HG02642 (cell line): ENCODE data around the gene SPEN.

Experiments
- ATAC-seq: cut with Tn5 transposase; IDR thresholded peaks from one replicate; pipeline ENCODE4 v1.9.1; 2021; ENCODE audit warnings: mild to moderate bottlenecking; ENCODE audit not compliant: unreplicated experiment, poor library complexity

The SPEN gene

GRCh38 chr1:15931884-15932283 is 84.4 kb downstream of the SPEN start:
- no peak for ATAC-seq

- ATAC-seq = no peak
Measured at GRCh38 chr1:15932612-15933011, 85.1 kb downstream of the SPEN start.

GRCh38 chr1:15933684-15934083 is 86.2 kb downstream of the SPEN start:
- no peak for ATAC-seq

GRCh38 chr1:15934211-15935055 is 86.9 kb downstream of the SPEN start:
- ATAC-seq = no peak

DNA sequence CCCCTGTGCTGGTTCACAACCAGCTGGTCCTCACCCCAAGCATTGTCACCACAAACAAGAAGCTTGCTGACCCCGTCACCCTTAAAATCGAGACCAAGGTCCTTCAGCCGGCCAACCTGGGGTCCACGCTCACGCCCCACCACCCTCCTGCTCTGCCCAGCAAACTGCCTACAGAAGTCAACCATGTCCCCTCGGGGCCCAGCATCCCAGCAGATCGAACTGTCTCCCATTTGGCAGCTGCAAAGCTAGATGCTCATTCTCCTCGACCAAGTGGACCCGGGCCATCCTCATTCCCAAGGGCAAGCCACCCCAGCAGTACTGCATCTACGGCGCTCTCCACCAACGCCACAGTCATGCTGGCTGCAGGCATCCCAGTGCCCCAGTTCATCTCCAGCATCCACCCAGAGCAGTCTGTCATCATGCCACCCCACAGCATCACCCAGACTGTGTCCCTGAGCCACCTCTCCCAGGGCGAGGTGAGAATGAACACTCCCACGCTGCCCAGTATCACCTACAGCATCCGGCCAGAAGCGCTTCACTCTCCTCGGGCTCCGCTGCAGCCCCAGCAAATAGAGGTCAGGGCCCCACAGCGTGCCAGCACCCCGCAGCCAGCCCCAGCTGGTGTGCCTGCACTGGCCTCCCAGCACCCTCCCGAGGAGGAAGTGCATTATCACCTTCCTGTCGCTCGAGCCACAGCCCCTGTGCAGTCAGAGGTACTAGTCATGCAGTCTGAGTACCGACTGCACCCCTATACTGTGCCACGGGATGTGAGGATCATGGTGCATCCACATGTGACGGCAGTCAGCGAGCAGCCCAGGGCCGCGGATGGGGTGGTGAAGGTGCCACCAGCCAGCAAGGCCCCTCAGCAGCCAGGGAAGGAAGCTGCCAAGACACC is 87.8 kb downstream of the SPEN start:
- ATAC-seq = no peak

- ATAC-seq = no peak
Measured at GRCh38 chr1:15936025-15936424, 88.5 kb downstream of the SPEN start.

GRCh38 chr1:15937146-15937545 is 89.6 kb downstream of the SPEN start:
- no peak for ATAC-seq

DNA sequence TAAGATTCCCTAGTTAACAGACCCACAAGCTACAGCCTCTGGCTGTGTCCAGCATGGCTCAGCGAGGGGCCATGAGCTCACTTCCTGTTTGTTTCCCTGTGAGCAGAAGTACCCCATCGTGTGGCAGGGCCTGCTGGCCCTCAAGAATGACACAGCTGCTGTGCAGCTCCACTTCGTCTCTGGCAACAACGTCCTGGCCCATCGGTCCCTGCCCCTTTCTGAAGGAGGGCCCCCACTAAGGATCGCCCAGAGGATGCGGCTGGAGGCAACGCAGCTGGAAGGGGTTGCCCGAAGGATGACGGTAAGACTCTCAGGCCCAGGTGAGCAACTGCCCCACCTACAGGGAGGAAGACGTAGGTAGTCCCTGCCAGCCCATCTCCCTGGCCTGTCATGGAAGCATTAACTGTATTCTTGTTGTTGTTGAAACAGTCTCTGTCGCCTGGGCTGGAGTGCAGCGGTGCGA is 90.2 kb downstream of the SPEN start:
- ATAC-seq = no peak

DNA sequence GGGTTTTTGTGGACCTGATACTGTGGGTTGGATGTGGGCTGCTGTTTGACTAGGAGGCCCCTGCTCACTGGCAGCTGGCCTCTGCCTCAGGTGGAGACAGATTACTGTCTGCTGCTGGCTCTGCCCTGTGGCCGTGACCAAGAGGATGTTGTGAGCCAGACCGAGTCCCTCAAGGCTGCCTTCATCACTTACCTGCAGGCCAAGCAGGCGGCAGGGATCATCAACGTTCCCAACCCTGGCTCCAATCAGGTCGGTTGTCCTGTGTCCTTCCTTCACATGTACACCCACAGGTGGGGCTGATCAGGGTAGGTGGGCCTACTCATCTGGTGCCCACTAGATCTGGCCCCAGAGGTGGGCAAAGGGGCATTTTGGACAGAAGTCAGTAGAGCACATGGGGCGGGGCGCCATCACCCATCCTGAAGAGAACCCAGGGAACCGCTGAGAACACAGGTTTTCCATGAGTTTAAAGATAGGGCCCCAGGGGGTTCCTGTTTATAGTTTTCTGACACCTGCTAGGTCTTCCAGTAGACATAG is 91.2 kb downstream of the SPEN start:
- no peak for ATAC-seq

DNA sequence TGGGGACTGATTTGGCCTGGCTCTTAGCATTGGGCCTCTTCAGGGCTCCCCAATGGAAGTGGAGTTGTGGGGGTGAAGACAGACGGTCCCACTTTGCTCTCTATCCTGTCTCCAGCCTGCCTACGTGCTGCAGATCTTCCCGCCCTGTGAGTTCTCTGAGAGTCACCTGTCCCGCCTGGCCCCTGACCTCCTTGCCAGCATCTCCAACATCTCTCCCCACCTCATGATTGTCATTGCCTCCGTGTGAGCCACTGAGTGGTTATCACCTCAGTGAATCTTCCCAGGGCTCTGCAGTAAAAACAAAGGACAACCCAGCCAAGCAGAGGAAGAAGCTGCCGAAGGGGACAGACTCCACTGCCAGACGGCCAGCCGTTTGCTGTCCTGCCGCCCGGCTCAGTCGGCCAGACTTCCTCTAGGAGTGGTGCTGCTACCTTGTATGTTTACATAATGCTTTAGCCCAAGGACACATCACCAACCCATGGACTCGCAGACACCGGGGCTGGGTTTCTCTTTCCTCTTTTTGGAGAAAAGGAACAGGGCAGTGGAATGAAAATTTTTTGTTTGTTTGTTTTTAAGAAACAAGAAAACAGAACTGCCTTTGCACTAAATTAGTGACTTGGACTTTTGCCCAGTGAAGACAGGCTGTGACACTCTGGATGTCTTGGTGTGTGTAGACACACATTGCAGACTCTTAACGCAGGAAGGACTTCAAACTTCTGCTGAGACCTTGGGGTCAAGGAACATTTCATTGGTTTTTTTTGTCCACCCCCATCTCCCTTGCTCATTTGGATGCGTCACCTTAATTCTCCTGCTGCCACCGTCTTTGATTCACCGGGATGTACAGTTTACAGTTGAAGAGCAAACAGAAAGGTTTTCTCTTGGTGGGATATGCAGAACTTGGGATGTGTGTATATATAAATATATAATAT is 91.9 kb downstream of the SPEN start:
- no peak for ATAC-seq

DNA sequence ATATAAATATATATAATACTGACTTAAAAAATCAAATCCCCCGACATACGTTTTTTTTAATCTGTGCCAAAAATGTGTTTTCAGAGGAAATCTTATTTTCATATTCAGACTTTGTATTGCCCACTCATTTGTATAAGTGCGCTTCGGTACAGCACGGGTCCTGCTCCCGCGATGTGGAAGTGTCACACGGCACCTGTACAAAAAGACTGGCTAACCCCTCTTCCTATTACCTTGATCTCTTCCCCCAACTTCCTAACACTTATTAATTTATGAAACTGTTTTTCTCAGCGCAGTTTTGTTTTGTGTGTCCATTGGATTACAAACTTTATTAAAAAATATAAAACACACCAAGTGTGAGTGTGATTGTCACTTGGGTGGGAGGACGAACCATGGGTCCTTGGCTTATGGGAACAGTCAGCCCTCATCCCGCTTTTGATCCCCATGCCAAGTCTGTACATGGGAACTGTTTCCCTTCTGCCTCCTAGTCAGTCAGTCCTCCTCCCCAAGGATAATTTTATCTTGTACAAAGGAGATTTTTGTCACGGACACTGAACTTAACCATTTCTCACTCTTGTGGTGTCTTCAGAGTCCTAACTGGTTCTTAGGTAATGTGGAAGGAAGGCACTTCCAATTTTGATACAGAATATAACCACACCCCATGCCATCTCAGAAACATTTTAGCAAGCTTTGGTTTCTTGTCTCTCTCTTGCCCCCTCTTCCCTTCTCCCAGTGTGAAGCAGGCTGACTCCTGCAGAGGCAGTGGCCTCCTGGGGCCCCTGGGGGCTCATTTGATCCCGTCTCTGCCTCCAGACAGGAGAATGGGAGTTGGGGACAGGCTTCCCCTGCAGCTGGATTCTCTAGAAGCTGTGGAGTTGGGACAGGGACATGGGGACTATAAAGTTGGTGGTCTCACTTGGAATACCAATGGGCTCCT is 92.9 kb downstream of the SPEN start:
- ATAC-seq = no peak

DNA sequence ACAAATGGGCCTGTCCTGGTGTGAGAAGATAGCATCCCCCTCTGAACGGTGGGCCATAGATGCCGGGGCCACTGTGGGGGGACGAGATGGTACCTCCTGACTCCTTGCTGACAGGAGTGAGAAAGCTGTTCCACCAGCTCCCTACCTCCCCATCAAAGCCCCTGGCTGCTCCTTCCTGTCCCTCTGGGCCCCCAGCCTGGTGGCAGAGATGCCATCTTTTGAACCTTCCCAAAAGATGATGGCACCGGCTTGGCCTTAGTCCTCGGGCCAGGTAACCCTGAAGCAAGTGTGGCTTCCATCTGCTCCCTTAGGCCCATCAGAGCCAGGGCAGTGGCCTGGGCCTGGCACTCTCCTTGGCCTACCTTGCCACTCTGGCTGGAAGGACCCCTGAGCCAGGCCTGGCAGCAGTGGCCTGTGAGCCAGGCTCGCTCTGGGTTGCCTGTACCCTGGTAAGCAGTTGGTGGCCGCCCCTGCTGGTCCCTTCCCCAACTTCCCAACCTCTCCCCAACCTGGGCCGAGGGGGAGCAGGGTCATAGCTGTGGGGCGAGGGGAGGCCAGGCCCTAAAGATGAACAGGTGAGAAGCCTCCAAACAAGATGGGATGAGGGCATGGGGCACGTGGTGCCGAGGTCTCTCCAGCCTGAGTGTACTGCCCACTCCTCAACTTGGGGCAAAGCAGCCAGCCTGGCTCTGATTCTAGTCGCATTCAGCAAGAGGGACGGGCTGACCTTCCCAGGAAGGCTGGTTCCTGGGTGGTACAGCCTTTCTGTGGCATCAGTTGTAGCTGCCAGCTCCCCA is 93.7 kb downstream of the SPEN start:
- no peak for ATAC-seq

DNA sequence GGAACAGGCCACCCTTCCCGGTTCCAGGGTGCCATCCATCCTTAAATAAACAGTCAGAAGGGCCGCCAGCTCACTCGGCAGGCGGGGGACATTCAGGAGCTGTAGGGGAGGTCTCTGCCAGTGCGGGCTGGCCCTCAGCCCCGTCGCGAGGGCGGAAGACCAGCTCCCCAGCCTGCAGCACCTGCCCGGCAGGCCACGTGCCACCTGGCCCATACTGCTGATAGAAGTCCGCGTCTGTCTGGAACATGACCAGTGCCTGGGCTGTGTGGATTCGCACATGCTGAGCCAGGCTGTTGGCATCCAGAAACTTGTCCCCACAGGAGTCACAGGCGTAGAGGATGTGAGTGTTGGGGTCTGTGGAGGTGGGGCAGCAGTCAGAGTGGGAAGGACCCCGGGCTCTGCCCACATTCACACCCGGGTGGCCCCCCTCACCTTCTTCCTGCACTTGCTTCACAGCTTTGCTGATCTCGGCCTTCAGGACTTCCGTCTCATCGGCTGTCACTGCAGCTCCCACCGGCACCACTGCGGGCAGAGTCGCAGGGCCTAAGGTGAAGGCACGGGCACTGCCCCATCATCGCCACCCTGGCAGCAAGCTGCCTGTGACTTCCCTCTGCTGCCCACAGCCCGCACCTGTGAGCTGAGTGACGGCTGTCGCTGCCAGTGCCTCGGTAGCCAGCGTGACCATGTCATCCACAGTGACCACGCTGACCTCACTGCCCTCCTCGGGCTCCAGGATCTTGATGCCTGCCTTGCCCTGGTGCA is 94.6 kb downstream of the SPEN start:
- ATAC-seq = no peak

GRCh38 chr1:15942661-15943327 is 95.3 kb downstream of the SPEN start:
- no peak for ATAC-seq

DNA sequence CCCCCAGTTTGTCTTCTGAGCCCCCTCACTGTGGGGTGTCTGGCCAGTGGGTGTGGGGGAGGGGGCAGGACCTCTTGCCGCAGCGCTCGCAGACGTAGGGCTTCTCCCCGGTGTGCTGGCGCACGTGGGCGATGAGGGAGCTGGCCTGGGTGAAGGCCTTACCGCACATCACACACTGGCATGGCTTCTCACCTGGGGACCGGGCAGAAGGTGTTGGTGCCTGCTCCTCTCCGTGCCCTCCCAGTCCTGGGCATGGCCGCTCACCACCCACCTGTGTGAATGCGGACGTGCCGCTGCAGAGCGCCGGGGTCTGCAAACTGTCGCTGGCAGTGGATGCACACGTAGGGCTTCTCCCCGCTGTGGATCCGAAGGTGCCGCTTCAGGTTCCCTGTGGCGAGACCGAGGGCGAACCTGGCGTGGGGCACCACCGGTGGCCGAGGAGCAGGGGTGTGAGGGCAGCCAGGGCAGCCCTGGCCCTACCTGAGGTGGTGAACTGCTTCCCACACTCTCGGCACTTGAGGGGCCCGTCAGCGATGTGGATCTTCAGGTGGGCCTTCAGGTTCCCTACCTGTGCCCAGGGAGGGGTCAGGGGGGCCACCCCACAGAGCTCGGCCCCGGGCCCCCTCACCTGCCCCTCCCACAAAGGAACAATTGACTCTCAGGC is 96.0 kb downstream of the SPEN start:
- ATAC-seq = no peak

DNA sequence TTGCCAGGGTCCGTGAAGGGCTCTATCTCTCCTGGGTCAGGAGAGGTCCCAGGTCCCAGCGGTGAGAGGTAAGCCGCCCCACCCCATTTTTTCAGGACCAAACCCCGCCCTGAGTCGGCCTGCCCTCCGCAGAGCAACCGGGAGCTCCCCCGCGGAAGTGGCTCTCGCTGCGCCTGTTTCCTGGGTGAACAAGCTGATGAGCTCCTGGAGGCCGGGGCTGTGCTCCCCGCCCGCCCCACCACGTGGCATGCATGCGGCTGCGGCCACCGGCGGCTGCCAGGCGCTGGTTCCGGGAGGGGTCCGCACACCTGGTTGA is 96.4 kb downstream of the SPEN start:
- no peak for ATAC-seq
